GM13976 (cell line): ENCODE results near the gene MICB.
"Not testable (repeated sequence)": the region's sequence is repeated elsewhere in the genome, so short reads cannot be mapped to it uniquely, and the experiment has no call there.

Experiments
- DNase-seq: peaks from one replicate; pipeline ENCODE4 v3.0.0; 2012; ENCODE audit warnings: low spot score
- in situ Hi-C: fragments of 300-500 bp; cut with MboI; formaldehyde crosslinking; loops from one replicate; pipeline ENCODE4 v1.12.0; 2022; ENCODE audit warnings: low sequenced_read_pairs, mixed read lengths, inconsistent platforms; ENCODE audit not compliant: unreplicated experiment
- TF ChIP-seq, protein P1 (sequence below): IDR thresholded peaks from 2 replicates; pipeline ENCODE4 v1.5.1; 2012; ENCODE audit warnings: borderline replicate concordance, mild to moderate bottlenecking; ENCODE audit not compliant: insufficient read depth; ENCODE audit errors: extremely low read depth, missing control alignments, control extremely low read depth

MICB gene

DNA sequence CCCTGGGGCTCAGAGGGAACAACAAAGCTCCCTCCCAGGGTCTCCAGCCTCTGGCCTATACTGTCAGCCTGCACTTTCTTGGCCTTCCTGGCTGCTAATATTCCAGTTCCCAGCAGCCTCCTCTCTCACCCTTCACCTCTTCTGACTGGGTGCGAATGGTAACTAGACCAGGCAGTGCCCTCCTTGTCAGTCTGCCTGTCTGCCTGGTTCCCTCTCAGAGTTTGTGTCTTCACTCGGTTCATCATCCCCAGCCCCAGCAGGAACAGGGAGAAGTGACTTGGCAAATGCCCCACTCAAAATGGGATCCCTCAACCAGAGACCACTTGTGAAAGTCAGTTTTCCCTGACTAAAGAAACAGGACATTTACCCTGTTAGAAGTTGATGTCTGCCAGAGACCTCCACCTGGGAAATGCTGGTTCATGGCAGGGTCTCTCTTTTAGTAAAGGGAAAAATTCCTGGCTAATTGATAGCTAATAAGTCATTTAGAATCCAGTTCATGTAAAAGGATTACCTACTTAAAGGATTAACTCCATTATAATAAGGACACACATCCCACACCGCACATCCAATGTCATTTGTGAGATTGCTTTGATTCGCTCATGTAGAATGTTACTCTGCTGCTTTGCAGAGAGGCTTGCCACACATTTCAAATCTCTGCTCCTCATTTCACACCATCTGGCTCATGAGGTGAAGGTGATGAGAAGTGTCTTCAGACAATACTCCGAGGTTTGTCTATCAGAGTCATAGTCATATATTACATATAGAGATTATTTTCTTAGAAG is 18.6 kb upstream of the MICB start:
- in situ Hi-C loops = no loop called here
- TF ChIP-seq, protein P1, sequence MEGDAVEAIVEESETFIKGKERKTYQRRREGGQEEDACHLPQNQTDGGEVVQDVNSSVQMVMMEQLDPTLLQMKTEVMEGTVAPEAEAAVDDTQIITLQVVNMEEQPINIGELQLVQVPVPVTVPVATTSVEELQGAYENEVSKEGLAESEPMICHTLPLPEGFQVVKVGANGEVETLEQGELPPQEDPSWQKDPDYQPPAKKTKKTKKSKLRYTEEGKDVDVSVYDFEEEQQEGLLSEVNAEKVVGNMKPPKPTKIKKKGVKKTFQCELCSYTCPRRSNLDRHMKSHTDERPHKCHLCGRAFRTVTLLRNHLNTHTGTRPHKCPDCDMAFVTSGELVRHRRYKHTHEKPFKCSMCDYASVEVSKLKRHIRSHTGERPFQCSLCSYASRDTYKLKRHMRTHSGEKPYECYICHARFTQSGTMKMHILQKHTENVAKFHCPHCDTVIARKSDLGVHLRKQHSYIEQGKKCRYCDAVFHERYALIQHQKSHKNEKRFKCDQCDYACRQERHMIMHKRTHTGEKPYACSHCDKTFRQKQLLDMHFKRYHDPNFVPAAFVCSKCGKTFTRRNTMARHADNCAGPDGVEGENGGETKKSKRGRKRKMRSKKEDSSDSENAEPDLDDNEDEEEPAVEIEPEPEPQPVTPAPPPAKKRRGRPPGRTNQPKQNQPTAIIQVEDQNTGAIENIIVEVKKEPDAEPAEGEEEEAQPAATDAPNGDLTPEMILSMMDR = no peak

DNA sequence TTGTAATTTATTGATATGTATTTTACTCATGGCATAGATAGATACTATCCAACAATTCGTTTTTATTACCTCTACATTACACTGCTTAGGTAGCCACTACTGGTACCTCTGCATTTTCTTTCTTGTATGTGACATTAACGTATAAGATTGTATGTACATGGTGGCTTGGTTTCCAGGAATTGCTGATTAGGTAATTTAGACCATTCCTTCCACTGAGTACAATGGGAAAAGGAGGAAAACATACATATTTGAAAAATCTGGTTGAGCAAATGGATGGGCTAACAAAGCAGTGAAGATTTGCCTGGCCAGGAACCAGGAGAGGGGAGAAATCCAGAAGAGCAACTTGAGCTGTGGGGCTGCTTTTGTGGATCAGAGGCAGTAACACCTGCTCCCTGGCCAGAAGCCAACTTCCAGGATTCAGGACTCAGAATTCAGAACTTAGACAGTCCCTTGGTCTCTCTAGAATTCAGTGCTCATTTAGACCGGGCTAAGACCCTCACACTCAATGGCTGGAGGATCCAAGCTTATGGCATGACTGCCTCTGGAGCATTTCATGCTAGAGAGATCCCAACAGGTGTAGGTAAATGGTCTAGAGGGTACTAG is 17.9 kb upstream of the MICB start:
- DNase-seq = no peak
- TF ChIP-seq, protein P1 = no peak

More for the DNA sequence above, 18.6 kb upstream of the MICB start:
- DNase-seq = no peak

DNA sequence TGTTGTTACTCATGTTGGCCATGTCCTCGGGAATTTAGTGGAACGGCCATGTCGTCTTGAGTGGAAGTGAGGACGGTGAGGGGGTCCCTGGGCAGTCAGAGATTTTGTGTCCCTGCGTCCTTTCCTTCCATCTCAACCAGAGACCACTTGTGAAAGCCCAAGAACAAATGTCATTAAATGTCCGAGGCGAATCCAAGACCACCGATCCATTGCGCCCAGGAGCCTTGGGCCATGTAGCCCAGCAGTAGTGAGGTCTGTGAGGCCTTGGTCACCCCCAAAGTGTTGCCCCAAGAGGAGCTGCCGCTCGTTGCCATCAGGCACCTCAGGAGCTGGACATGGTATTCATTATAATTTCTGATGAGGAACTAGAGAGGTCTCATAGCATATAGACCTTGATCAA is 17.4 kb upstream of the MICB start:
- TF ChIP-seq, protein P1 = no peak
- in situ Hi-C loops = no loop called here
- DNase-seq = no peak

More for the DNA sequence above, 17.9 kb upstream of the MICB start:
- in situ Hi-C loops = no loop called here

DNA sequence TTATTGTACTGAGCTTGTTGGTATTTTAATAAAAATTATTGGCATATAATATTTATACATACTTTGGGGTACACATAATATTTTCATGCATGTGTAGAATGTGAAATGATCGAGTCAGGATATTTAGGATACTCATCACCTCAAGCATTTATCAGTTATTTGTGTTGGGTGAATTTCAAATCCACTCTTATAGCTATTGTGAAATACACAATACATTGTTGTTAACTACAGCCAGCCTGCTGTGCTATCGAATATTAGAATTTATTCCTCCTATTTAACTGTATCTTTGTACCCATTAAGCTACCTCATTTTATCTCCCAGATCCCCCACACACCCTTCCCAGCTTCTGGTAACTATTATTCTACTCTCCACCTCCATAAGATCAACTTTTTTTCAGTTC is 14.6 kb upstream of the MICB start:
- in situ Hi-C loops = no loop called here
- TF ChIP-seq, protein P1 = no peak
- no peak for DNase-seq

DNA sequence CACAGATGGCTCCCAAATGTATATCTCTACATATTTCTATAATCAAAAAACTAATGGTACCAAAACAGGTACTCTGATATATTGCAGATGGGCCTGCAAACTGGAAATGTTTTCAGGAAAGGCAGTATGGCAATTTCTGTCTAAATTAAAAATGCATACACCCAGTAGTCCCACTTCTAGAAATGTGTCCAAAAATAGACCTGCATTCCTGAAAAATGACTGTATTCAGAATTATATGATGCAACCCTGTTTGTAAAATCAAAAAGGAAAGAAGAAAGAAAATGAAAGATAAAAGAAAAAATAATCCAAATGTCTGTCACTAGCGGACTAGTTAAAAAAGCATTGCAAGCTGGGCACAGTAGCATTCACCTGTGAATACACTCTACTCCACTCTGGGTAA is 12.9 kb upstream of the MICB start:
- in situ Hi-C loops = no loop called here
- TF ChIP-seq, protein P1 = no peak
- no peak for DNase-seq

DNA sequence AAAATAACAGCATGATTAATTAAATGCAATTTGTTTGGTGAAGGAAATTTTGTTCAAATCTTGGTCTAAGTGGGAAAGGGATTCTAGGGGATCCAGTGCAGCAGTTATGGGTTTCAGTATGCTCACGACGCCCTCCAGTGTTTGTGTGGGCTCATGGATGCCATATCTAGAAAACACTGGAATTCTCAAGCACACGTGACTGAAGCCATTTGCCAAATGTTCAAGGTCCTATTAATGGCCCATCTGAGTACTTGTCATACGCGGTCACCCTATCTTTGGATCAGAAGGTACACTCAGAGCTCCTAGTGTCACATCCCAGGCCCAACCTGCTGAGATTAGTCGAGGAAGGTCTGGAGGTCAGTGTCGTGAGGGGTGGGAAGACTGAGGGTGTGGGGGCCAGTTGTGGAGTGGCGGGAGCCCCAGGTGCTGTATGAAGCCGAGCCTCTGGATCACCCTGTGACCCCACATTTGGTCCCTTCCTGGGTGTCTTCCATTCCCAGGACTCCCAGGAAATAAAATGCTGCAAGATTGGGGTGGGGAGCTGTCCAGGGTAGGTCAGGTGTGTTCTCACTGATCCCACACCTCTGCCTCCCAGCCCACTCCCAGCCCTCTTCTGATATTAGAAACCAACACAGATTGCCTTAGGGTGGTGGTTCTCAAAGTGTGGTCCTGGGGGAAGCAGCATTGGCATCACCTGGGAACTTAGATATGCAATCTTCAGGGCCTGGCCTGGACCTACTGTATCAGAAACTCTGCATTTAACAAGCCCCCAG is 11.7 kb upstream of the MICB start:
- in situ Hi-C loops, DNase-seq: not testable (repeated sequence)

DNA sequence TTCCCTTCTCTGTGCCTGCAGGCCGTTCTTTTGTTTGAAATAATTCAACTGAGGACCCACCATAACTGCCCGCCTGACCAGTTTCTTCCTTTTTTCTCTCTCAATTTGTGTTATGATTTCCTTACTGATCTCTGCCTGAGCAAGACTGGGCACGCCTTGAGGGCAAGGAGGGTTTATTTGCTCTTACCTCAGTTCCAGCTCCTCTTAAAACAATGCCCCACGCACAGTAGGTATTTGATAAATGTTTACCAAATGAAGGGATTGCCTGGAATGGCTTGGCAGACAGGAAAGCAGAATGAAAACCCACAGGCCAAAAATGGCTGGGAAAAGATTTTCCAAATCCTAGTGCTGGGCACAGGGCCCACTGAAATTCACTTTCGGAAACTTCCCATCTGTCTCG is 10.3 kb upstream of the MICB start:
- in situ Hi-C loops, DNase-seq: not testable (repeated sequence)
